ENCODE measurements around the gene B9D2.
"Not testable (repeated sequence)": the region's sequence is repeated elsewhere in the genome, so short reads cannot be mapped to it uniquely, and the experiment has no call there.

Gene B9D2

GRCh38 chr19:41399091-41399490 lies 35.1 kb upstream of the B9D2 start:
- DNase-seq = no peak
- Mint-ChIP-seq H3K4me3 (peak overlapping the region; percentile 99), H3K27ac (peak overlapping the region; percentile 100), H3K4me1 (ENCODE audit: low read depth) (peaks cover 46% of the 10 kb centered on the region), H3K27me3 (no peaks in the 10 kb centered on the region), H3K36me3 (ENCODE audit: low read depth) (peaks cover 39% of the 10 kb centered on the region), H3K9me3 (no peaks in the 10 kb centered on the region)

DNA sequence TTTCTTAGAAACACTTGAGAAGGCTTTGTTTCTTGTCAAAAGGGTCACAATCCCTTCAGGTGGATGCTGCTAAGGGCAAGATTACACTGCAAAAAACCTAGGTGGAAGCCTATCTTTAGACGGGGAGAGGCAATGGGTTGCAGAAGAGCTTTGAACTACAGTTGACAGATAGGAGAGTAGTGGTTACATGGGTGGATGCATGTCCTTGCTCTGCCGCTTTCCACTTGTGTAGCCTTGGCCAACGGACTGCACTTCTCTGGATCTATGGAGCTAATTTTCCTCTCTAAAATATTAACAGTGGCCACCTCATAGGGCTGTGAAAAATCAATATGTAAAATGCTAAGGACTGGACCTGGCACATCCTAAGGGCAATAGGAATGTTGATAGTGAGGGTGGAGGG lies 34.6 kb upstream of the B9D2 start:
- Mint-ChIP-seq H3K4me1 (ENCODE audit: low read depth) (peaks cover 47% of the 10 kb centered on the region), H3K9me3 (no peaks in the 10 kb centered on the region), H3K36me3 (ENCODE audit: low read depth) (peaks cover 44% of the 10 kb centered on the region), H3K27ac (peak overlapping the region; percentile 100), H3K27me3 (no peaks in the 10 kb centered on the region), H3K4me3 (peak overlapping the region; percentile 99)
- DNase-seq = no peak

- Mint-ChIP-seq H3K9me3 (no peaks in the 10 kb centered on the region), H3K4me3 (peak overlapping the region; percentile 99), H3K27ac (peak overlapping the region; percentile 100), H3K36me3 (ENCODE audit: low read depth) (peaks cover 46% of the 10 kb centered on the region), H3K27me3 (no peaks in the 10 kb centered on the region), H3K4me1 (ENCODE audit: low read depth) (peaks cover 44% of the 10 kb centered on the region)
- DNase-seq = no peak
Observed at GRCh38 chr19:41398050-41398418, 34.1 kb upstream of the B9D2 start.

- Mint-ChIP-seq H3K4me1 (ENCODE audit: low read depth) (peaks cover 44% of the 10 kb centered on the region), H3K4me3 (peak within 1 kb of the TSS; percentile 99), H3K27ac (peak within 1 kb of the TSS; percentile 100), H3K36me3 (ENCODE audit: low read depth) (peaks cover 48% of the 10 kb centered on the region), H3K9me3 (no peaks in the 10 kb centered on the region), H3K27me3 (no peaks in the 10 kb centered on the region)
- DNase-seq = peak; percentile 98
Observed at GRCh38 chr19:41397086-41398049, 33.4 kb upstream of the B9D2 start, which contains the start of the genes BCKDHA and EXOSC5. BCKDHA (plus strand) TSS chr19:41397818; CDS start chr19:41397828, 10 bp downstream. EXOSC5 (minus strand) TSS chr19:41397359; CDS start chr19:41397328, 31 bp downstream.

DNA sequence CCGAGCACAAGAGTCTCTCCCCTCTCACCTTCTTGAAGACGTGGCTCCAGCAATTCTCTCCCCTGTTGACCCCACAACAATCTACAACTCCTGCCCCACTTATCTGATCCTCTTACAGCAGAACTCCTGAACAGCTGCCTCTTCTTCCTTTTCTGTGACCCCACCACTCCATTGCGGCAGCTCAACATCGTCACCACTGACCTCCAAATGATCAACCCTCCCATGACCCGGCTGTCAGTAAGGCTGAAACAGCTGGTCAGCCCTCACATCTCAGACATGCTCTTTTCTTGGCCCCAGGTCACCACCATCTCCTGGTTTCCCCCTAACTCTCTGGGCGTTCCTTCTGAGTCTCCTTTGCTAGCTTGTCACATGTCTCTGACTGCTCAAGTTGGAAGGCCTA lies 31.4 kb upstream of the B9D2 start:
- Mint-ChIP-seq H3K36me3 (ENCODE audit: low read depth) (peaks cover 59% of the 10 kb centered on the region), H3K4me1 (ENCODE audit: low read depth) (peaks cover 35% of the 10 kb centered on the region), H3K4me3 (peak overlapping the region; percentile 99), H3K9me3 (no peaks in the 10 kb centered on the region), H3K27ac (peak overlapping the region; percentile 79), H3K27me3 (no peaks in the 10 kb centered on the region)
- no peak for DNase-seq

- Mint-ChIP-seq H3K4me3 (no peak overlapping the region), H3K4me1 (ENCODE audit: low read depth) (peaks cover 18% of the 10 kb centered on the region), H3K36me3 (ENCODE audit: low read depth) (peaks cover 73% of the 10 kb centered on the region), H3K27ac (no peak overlapping the region), H3K9me3 (no peaks in the 10 kb centered on the region), H3K27me3 (no peaks in the 10 kb centered on the region)
- DNase-seq = no peak
Observed at GRCh38 chr19:41392775-41393174, 28.8 kb upstream of the B9D2 start.

DNA sequence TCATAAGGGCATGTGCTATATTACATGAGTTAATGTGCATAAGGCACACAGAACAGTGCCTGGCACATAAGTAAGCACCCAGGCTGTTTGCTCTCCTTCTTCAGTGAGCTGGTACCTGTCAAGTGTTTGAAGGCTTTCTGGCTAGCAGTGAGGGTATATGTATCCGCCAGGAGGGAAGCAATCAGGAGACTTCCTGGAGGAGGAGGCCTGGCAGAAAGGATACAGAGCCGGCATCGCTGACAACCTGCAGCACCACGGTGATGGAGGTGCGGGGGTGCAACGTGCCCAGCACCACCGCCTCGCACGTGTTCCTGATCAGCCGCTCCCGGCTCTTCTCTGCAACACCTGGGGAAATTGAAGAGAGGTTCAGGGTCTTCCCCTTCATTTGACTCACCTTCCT lies 27.7 kb upstream of the B9D2 start:
- peaks cover 78% of the 10 kb centered on the region for H3K36me3 Mint-ChIP-seq (ENCODE audit: low read depth)
- peaks cover 15% of the 10 kb centered on the region for H3K4me1 Mint-ChIP-seq (ENCODE audit: low read depth)
- no peak overlapping the region for H3K27ac Mint-ChIP-seq
- H3K4me3 Mint-ChIP-seq = no peak overlapping the region
- no peak for DNase-seq
- no peaks in the 10 kb centered on the region for H3K27me3 Mint-ChIP-seq
- no peaks in the 10 kb centered on the region for H3K9me3 Mint-ChIP-seq

DNA sequence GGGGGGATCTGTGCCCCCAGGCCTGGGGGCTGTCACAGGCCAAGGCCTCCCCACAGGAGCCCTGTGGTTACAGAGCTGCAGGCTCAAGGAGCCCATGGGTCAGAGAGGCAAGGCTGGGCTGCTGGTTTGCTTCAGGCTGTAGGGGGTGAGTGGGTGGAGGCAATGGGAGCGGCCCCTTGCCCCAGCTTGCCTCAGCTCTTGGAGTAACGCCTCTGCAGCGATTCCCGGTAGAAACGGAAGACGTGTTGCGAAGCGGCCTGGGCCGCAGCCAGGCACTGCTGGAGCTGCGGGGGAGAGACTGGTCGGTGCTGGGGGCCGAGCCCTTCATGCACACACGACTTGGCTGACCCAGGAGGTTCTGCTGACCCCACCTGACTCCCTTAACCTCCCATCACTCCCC lies 22.5 kb upstream of the B9D2 start:
- Mint-ChIP-seq H3K27ac (peak overlapping the region; percentile 18), H3K36me3 (ENCODE audit: low read depth) (peaks cover 74% of the 10 kb centered on the region), H3K9me3 (no peaks in the 10 kb centered on the region), H3K27me3 (no peaks in the 10 kb centered on the region), H3K4me1 (ENCODE audit: low read depth) (no peaks in the 10 kb centered on the region), H3K4me3 (no peak overlapping the region)
- no peak for DNase-seq

DNA sequence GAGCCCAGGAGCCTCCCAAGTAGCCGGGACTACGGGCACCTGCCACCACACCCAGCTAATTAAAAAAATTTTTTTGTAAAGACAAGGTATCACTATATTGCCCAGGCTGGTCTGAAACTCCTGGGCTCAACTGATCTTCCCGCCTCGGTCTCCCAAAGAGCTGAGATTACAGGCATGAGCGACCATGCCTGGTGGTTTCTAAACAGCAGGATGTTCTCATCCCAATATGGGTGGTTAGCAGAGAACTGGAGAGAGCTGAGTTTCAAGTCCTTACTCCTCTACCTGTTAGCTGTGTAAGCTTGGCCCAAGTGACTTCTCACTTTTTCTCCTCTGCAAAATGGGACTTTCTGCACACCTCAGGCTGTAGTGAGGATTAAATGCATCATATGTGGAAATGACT lies 20.4 kb upstream of the B9D2 start:
- Mint-ChIP-seq H3K36me3 (ENCODE audit: low read depth) (peaks cover 54% of the 10 kb centered on the region), H3K4me1 (ENCODE audit: low read depth) (no peaks in the 10 kb centered on the region), H3K27ac (peak overlapping the region; percentile 44), H3K27me3 (no peaks in the 10 kb centered on the region), H3K9me3 (no peaks in the 10 kb centered on the region), H3K4me3 (no peak overlapping the region)
- no peak for DNase-seq

DNA sequence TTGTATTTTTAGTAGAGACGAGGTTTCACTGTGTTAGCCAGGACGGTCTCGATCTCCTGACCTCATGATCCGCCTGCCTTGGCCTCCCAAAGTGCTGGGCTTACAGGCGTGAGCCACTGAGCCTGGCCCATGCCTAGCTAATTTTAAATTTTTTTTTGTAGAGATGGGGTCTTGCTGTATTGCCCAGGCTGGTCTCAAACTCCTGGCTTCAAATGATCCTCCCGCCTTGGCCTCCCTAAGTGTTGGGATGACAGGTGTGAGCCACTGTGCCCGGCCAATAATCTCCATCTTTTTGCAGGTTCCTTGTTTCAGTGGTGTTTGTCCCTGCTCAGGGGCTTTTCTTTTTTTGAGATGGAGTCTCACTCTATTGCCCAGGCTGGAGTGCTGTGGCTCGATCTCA lies 17.6 kb upstream of the B9D2 start:
- H3K27ac Mint-ChIP-seq; H3K27me3 Mint-ChIP-seq; H3K4me1 Mint-ChIP-seq (ENCODE audit: low read depth); H3K4me3 Mint-ChIP-seq; DNase-seq; H3K9me3 Mint-ChIP-seq: not testable (repeated sequence)
- peaks cover 30% of the 10 kb centered on the region for H3K36me3 Mint-ChIP-seq (ENCODE audit: low read depth)

- peaks cover 14% of the 10 kb centered on the region for H3K4me1 Mint-ChIP-seq (ENCODE audit: low read depth)
- no peaks in the 10 kb centered on the region for H3K27me3 Mint-ChIP-seq
- H3K36me3 Mint-ChIP-seq (ENCODE audit: low read depth) = peaks cover 7% of the 10 kb centered on the region
- no peak overlapping the region for H3K4me3 Mint-ChIP-seq
- DNase-seq = no peak
- peak overlapping the region; percentile 5 for H3K27ac Mint-ChIP-seq
- H3K9me3 Mint-ChIP-seq = no peaks in the 10 kb centered on the region
Observed at GRCh38 chr19:41377977-41378709, 14.2 kb upstream of the B9D2 start.

GRCh38 chr19:41376998-41377365 lies 13.0 kb upstream of the B9D2 start:
- Mint-ChIP-seq H3K27ac (peak overlapping the region; percentile 68), H3K36me3 (ENCODE audit: low read depth) (peaks cover 4% of the 10 kb centered on the region), H3K4me3 (peak overlapping the region; percentile 65), H3K27me3 (no peaks in the 10 kb centered on the region), H3K4me1 (ENCODE audit: low read depth) (peaks cover 14% of the 10 kb centered on the region), H3K9me3 (no peaks in the 10 kb centered on the region)
- DNase-seq = peak; percentile 46

DNA sequence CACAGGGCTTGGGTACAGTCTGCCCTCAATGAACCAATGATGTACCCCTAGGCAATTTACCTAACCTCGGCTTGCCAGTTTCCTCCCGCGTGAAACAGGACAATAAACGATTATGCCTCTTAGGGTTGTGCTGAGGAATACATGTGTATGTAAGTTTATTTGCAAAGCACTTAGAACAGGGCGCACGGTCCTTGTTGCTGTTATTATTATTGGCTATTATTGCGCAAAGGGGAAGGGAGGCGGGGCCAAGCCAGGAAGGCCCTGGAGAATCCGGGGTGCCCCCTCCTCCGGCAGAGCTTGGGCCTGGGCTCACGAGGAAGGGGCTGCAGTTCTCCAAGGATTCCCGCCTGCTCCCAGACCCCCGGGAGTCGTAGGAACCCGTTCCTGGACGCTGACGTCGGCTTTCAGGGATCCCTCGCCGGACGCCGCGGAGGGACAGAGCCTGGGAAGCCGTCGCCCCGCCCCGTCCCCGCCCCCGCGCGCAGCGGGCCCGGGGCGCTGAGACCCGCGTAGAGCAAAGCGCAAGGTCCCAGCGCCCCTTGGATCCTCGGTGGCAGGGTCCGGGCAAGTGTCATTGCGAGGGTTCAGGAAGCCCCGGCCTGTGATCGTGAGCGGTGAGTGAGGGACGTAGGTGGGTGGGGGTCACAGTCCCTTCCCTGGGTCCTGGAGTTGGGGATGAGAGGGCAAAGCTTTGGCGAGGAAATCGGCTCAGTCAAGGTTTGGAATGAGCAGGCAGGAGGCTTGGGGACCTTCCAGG lies 12.5 kb upstream of the B9D2 start, which contains the start of gene TMEM91:
TMEM91 (plus strand) TSS at position 293 of the 757 bp plus-strand sequence. CDS start 1,777 bp downstream, outside the sequence.
- peaks cover 14% of the 10 kb centered on the region for H3K4me1 Mint-ChIP-seq (ENCODE audit: low read depth)
- H3K27me3 Mint-ChIP-seq = no peaks in the 10 kb centered on the region
- H3K9me3 Mint-ChIP-seq = no peaks in the 10 kb centered on the region
- DNase-seq = peak; percentile 50
- peak within 1 kb of the TSS; percentile 65 for H3K4me3 Mint-ChIP-seq
- H3K36me3 Mint-ChIP-seq (ENCODE audit: low read depth) = peaks cover 2% of the 10 kb centered on the region
- peak within 1 kb of the TSS; percentile 68 for H3K27ac Mint-ChIP-seq

DNA sequence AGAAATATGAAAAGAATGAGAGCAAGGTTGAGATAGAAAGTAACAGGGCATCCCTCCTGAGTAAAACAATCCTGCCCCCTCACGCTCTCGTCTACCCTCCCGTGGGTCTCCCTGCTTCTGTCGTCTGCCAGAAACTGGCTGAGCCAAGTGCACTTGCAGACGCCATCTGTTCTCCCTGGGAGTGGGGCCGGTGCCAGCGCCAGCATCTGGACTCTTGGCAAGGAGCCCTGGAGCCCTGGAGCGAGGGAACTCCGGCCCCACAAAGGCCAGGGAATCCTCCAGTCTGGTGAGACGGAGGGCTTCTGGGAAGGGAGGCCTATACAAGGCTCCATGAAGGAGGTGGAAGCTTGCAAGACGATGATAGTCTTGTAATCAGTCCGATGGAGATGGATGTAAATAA lies 10.0 kb upstream of the B9D2 start:
- peaks cover 14% of the 10 kb centered on the region for H3K4me1 Mint-ChIP-seq (ENCODE audit: low read depth)
- H3K4me3 Mint-ChIP-seq = no peak overlapping the region
- peaks cover 2% of the 10 kb centered on the region for H3K36me3 Mint-ChIP-seq (ENCODE audit: low read depth)
- no peaks in the 10 kb centered on the region for H3K27me3 Mint-ChIP-seq
- H3K9me3 Mint-ChIP-seq = no peaks in the 10 kb centered on the region
- no peak for DNase-seq
- H3K27ac Mint-ChIP-seq = no peak overlapping the region
